ENCODE measurements around the gene EML4. TPM values are rescaled to one million over a fixed set of nuclear protein-coding genes. Genes with fewer than 3 reads are reported as not detected.
A peak's percentile ranks its signal among the peaks of the same experiment; 100 is the strongest.

Gene EML4
- total and polyA plus RNA-seq, 10 of the 15 experiments (the other 5 are each of a cell fraction or from before 2014, with no cell fraction given), result 23.1 to 91.3 (median 77.4) TPM

DNA sequence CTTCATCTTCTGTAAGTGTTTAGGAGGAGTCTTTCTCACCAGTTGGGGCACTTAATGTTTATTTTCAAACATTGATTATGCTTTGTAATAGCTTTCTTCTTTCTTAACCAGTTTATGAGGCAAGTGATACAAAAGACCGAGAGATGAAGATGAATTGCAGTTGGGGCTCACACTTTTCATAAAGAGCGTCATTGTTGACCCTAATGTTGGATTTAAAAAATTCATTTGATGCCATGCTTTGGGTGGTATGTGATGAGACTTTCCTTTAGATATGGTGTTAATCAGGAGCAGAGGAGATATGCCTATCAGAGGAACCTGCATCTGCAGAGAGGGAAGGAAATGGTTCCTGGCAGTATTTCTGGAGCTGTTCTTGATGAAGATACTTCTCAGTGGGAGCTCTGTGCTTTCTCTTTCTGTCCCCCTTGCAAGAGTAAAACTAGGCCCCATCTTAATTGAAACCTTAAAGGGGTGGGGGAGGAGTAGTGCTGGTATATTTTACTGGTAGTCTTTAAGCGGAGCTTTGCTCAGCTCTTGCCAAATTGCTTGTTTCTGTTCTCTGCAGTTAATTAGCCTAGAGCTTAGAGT is 2.3 kb downstream of the EML4 start:
- 0% methylated on average over 3 of the region's 3 CpGs for WGBS (ENCODE audit: insufficient coverage, insufficient replicate concordance, low lambda C conversion rate, missing lambda C conversion rate)
- ChIA-PET SMC1A (ENCODE audit: uncharacterized antibody, unreplicated experiment) (interaction anchor here (0.7 to 6.4 kb wide), 26 partner anchors 10 to 269 kb away, joined by 3 to 63 read pairs (median 6); no protein-coding TSS in a partner anchor), CTCF (interaction anchor here (0.7 to 4.6 kb wide), 18 partner anchors 11 to 301 kb away, joined by 3 to 34 read pairs (median 4); no protein-coding TSS in a partner anchor), RAD21 (ENCODE audit: unreplicated experiment) (interaction anchor here (0.7 to 4.7 kb wide), 21 partner anchors 9 to 157 kb away, joined by 3 to 41 read pairs (median 4); no protein-coding TSS in a partner anchor), POLR2A (interaction anchor here (0.6 to 4.9 kb wide), 16 partner anchors 10 to 467 kb away, joined by 3 to 45 read pairs (median 4); no protein-coding TSS in a partner anchor)
- Histone ChIP-seq H3K27ac (ENCODE audit: control insufficient read depth, insufficient read depth) (peak overlapping the region; percentile 82), H3K4me1 (ENCODE audit: control insufficient read depth, insufficient read depth, low read length) (peaks cover 3% of the 10 kb centered on the region), H3K36me3 (ENCODE audit: control insufficient read depth in 2 of 2, insufficient read depth in 2 of 2, low read length in 1 of 2) (no peaks in the 10 kb centered on the region), H3K4me3 (peak overlapping the region; percentile 92), H3K9me3 (replicated peaks; ENCODE audit: control insufficient read depth, insufficient read depth, low read length) (no peaks in the 10 kb centered on the region), H3K9ac (ENCODE audit: control insufficient read depth, insufficient read depth, low read length) (peak overlapping the region; percentile 87), H3K4me2 (ENCODE audit: control insufficient read depth, insufficient read depth) (peak overlapping the region; percentile 48), H2AFZ (ENCODE audit: control insufficient read depth, low read depth, low read length) (no peak overlapping the region), H3K27me3 (replicated peaks in 1 of 2; ENCODE audit: control insufficient read depth in 2 of 2, insufficient read depth in 2 of 2, low read length in 1 of 2) (no peaks in the 10 kb centered on the region), H3K79me2 (ENCODE audit: control insufficient read depth, insufficient read depth, low read length) (peaks cover 72% of the 10 kb centered on the region), H4K20me1 (ENCODE audit: control insufficient read depth, insufficient read depth) (no peaks in the 10 kb centered on the region)
- in situ Hi-C loops (cut with MboI), result loop anchor here (5.0 kb wide), 1 partner anchor 69 kb away; no protein-coding TSS in a partner anchor
- TSS peak; percentile 50 for BruUV-seq (replicated peaks)
- FAIRE-seq (no peak), ATAC-seq (peak; percentile 59), DNase-seq (ENCODE audit: low read depth, low spot score) (no peak)
- intact Hi-C loops (cut with micrococcal nuclease; ENCODE audit: unreplicated experiment), result loop anchor here (2.0 kb wide), 2 partner anchors 25 to 39 kb away; no protein-coding TSS in a partner anchor
- TF ChIP-seq NFIC (IDR thresholded peaks at IDR 0.05; ENCODE audit: low read depth, low read length), result 0 out of 2 replicates have a peak, but pooled peaks have one; percentile 23
- TF ChIP-seq, protein P1, sequence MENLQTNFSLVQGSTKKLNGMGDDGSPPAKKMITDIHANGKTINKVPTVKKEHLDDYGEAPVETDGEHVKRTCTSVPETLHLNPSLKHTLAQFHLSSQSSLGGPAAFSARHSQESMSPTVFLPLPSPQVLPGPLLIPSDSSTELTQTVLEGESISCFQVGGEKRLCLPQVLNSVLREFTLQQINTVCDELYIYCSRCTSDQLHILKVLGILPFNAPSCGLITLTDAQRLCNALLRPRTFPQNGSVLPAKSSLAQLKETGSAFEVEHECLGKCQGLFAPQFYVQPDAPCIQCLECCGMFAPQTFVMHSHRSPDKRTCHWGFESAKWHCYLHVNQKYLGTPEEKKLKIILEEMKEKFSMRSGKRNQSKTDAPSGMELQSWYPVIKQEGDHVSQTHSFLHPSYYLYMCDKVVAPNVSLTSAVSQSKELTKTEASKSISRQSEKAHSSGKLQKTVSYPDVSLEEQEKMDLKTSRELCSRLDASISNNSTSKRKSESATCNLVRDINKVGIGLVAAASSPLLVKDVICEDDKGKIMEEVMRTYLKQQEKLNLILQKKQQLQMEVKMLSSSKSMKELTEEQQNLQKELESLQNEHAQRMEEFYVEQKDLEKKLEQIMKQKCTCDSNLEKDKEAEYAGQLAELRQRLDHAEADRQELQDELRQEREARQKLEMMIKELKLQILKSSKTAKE (IDR thresholded peaks at IDR 0.05; ENCODE audit: low read depth, poor library complexity, severe bottlenecking), result peak; percentile 20
- TF ChIP-seq RCOR1 (conservative IDR thresholded peaks at IDR 0.05; ENCODE audit: low read depth, low read length), result 0 out of 2 replicates have a peak, but pooled peaks have one; percentile 70
- TF ChIP-seq SP1 (IDR thresholded peaks at IDR 0.05; ENCODE audit: low read depth, low read length), result no peak
- TF ChIP-seq, protein P2, sequence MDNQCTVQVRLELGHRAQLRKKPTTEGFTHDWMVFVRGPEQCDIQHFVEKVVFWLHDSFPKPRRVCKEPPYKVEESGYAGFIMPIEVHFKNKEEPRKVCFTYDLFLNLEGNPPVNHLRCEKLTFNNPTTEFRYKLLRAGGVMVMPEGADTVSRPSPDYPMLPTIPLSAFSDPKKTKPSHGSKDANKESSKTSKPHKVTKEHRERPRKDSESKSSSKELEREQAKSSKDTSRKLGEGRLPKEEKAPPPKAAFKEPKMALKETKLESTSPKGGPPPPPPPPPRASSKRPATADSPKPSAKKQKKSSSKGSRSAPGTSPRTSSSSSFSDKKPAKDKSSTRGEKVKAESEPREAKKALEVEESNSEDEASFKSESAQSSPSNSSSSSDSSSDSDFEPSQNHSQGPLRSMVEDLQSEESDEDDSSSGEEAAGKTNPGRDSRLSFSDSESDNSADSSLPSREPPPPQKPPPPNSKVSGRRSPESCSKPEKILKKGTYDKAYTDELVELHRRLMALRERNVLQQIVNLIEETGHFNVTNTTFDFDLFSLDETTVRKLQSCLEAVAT (IDR thresholded peaks at IDR 0.05), result no peak
- 0 out of 2 replicates have a peak, but pooled peaks have one; percentile 62 for TF ChIP-seq WRNIP1 (IDR thresholded peaks at IDR 0.05; ENCODE audit: borderline replicate concordance, low read depth, low read length)
- TF ChIP-seq YY1 (IDR thresholded peaks at IDR 0.05; ENCODE audit: low read depth, low read length), result 0 out of 2 replicates have a peak, but pooled peaks have one; percentile 13
- TF ChIP-seq CHD1 (IDR thresholded peaks at IDR 0.05; ENCODE audit: low read depth, low read length), result no peak
- TF ChIP-seq RAD21 (IDR thresholded peaks at IDR 0.05; ENCODE audit: insufficient read depth, low read depth, low read length), result peak; percentile 14; the same call in 1 of the 2 replicates
